ENCODE data around the gene CD14. TPM values are rescaled to one million over a fixed set of nuclear protein-coding genes. Genes with fewer than 3 reads are reported as not detected.
"Not testable (repeated sequence)": the region's sequence is repeated elsewhere in the genome, so short reads cannot be mapped to it uniquely, and the experiment has no call there.

Gene CD14
- total and polyA plus RNA-seq, 2 donors (not counting 1 experiment from before 2014, with no cell fraction given) = 0.32 to 10.9 TPM

- Histone ChIP-seq H3K79me2 (ENCODE audit: control insufficient read depth, insufficient read depth, low read length) (no peaks in the 10 kb centered on the region), H3K36me3 (ENCODE audit: control insufficient read depth, insufficient read depth, low read length) (no peaks in the 10 kb centered on the region), H3K4me2 (ENCODE audit: extremely low read depth, insufficient read depth, low read length) (no peak overlapping the region), H3K9ac (ENCODE audit: insufficient read depth, low read length) (no peak overlapping the region), H4K20me1 (ENCODE audit: control insufficient read depth, extremely low read depth, insufficient read depth, low read length) (no peaks in the 10 kb centered on the region), H3K27me3 (ENCODE audit: control insufficient read depth, insufficient read depth, low read length) (no peaks in the 10 kb centered on the region), H3K4me1 (ENCODE audit: control insufficient read depth, extremely low read depth, insufficient read depth, low read length) (no peaks in the 10 kb centered on the region), H3K27ac (ENCODE audit: insufficient read depth, low read length) (no peak overlapping the region), H2AFZ (ENCODE audit: low read length) (no peak overlapping the region), H3K4me3 (replicated peaks in 1 of 4; ENCODE audit: control extremely low read depth in 1 of 4, insufficient read depth in 1 of 4, low read depth in 3 of 4, low read length in 4 of 4) (no peak overlapping the region), H3K9me3 (ENCODE audit: control insufficient read depth, insufficient read depth, low read depth, low read length) (no peaks in the 10 kb centered on the region)
- no peak for TF ChIP-seq EZH2 (IDR thresholded peaks at IDR 0.05; ENCODE audit: low read length, missing control alignments)
- TF ChIP-seq CTCF (conservative IDR thresholded peaks at IDR 0.05 in 1 of 2, IDR thresholded peaks at IDR 0.05 in 1 of 2; ENCODE audit: low read depth in 1 of 2, low read length in 2 of 2) = no peak
- DNase-seq (ENCODE audit: low read depth in 2 of 2) = peak in 1 of 2 donors; percentile 61
Observed at GRCh38 chr5:140607031-140607430, 25.9 kb downstream of the CD14 start.

DNA sequence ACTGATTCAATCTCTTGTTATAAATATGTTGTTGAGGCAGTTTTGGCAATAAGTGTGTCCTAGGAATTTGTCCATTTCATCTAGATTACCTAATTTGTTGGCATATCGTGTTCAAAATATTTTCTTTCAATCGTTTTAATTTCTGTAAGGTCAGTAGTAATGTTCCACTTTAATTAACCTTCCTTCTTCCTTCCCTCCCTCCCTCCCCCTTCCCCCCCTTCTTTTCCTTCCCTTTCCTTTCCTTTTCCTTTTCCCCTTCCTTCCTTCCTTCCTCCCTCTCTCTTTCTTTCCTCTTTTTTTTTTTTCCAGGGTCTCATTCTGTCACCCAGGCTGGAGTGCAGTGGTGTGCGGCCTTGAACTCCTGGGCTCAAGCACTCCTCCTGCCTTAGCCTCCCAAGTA, 27.1 kb downstream of the CD14 start:
- no peak overlapping the region for H3K4me3 ChIP-seq (replicated peaks in 1 of 4; ENCODE audit: control extremely low read depth in 1 of 4, insufficient read depth in 1 of 4, low read depth in 3 of 4, low read length in 4 of 4)
- peak in 1 of 2 donors; percentile 9 for DNase-seq (ENCODE audit: low read depth in 2 of 2)
- H3K9ac ChIP-seq (ENCODE audit: insufficient read depth, low read length) = no peak overlapping the region
- TF ChIP-seq CTCF (conservative IDR thresholded peaks at IDR 0.05 in 1 of 2, IDR thresholded peaks at IDR 0.05 in 1 of 2; ENCODE audit: low read depth in 1 of 2, low read length in 2 of 2) = no peak
- TF ChIP-seq EZH2 (IDR thresholded peaks at IDR 0.05; ENCODE audit: low read length, missing control alignments) = no peak
- H2AFZ ChIP-seq (ENCODE audit: low read length) = no peak overlapping the region
- H3K27ac ChIP-seq (ENCODE audit: insufficient read depth, low read length) = no peak overlapping the region
- no peaks in the 10 kb centered on the region for H3K36me3 ChIP-seq (ENCODE audit: control insufficient read depth, insufficient read depth, low read length)
- no peaks in the 10 kb centered on the region for H4K20me1 ChIP-seq (ENCODE audit: control insufficient read depth, extremely low read depth, insufficient read depth, low read length)
- no peak overlapping the region for H3K4me2 ChIP-seq (ENCODE audit: extremely low read depth, insufficient read depth, low read length)
- H3K27me3 ChIP-seq (ENCODE audit: control insufficient read depth, insufficient read depth, low read length) = no peaks in the 10 kb centered on the region
- H3K79me2 ChIP-seq (ENCODE audit: control insufficient read depth, insufficient read depth, low read length) = no peaks in the 10 kb centered on the region
- no peaks in the 10 kb centered on the region for H3K4me1 ChIP-seq (ENCODE audit: control insufficient read depth, extremely low read depth, insufficient read depth, low read length)
- no peaks in the 10 kb centered on the region for H3K9me3 ChIP-seq (ENCODE audit: control insufficient read depth, insufficient read depth, low read depth, low read length)

GRCh38 chr5:140603734-140604133, 29.2 kb downstream of the CD14 start:
- Histone ChIP-seq H3K4me1 (ENCODE audit: control insufficient read depth, extremely low read depth, insufficient read depth, low read length) (no peaks in the 10 kb centered on the region), H3K9me3 (ENCODE audit: control insufficient read depth, insufficient read depth, low read depth, low read length) (no peaks in the 10 kb centered on the region), H3K27ac (ENCODE audit: insufficient read depth, low read length) (no peak overlapping the region), H3K36me3 (ENCODE audit: control insufficient read depth, insufficient read depth, low read length) (no peaks in the 10 kb centered on the region), H3K9ac (ENCODE audit: insufficient read depth, low read length) (no peak overlapping the region), H2AFZ (ENCODE audit: low read length) (no peak overlapping the region), H3K4me2 (ENCODE audit: extremely low read depth, insufficient read depth, low read length) (no peak overlapping the region), H3K27me3 (ENCODE audit: control insufficient read depth, insufficient read depth, low read length) (no peaks in the 10 kb centered on the region), H4K20me1 (ENCODE audit: control insufficient read depth, extremely low read depth, insufficient read depth, low read length) (no peaks in the 10 kb centered on the region), H3K4me3 (replicated peaks in 1 of 4; ENCODE audit: control extremely low read depth in 1 of 4, insufficient read depth in 1 of 4, low read depth in 3 of 4, low read length in 4 of 4) (no peak overlapping the region), H3K79me2 (ENCODE audit: control insufficient read depth, insufficient read depth, low read length) (no peaks in the 10 kb centered on the region)
- no peak for DNase-seq (ENCODE audit: low read depth in 2 of 2)
- no peak for TF ChIP-seq CTCF (conservative IDR thresholded peaks at IDR 0.05 in 1 of 2, IDR thresholded peaks at IDR 0.05 in 1 of 2; ENCODE audit: low read depth in 1 of 2, low read length in 2 of 2)
- no peak for TF ChIP-seq EZH2 (IDR thresholded peaks at IDR 0.05; ENCODE audit: low read length, missing control alignments)

- H3K4me2 ChIP-seq (ENCODE audit: extremely low read depth, insufficient read depth, low read length); H3K4me3 ChIP-seq (replicated peaks in 1 of 4; ENCODE audit: control extremely low read depth in 1 of 4, insufficient read depth in 1 of 4, low read depth in 3 of 4, low read length in 4 of 4); H3K36me3 ChIP-seq (ENCODE audit: control insufficient read depth, insufficient read depth, low read length); H3K27me3 ChIP-seq (ENCODE audit: control insufficient read depth, insufficient read depth, low read length); H2AFZ ChIP-seq (ENCODE audit: low read length); DNase-seq (ENCODE audit: low read depth in 2 of 2); H3K9me3 ChIP-seq (ENCODE audit: control insufficient read depth, insufficient read depth, low read depth, low read length); H3K4me1 ChIP-seq (ENCODE audit: control insufficient read depth, extremely low read depth, insufficient read depth, low read length); H3K27ac ChIP-seq (ENCODE audit: insufficient read depth, low read length); H3K79me2 ChIP-seq (ENCODE audit: control insufficient read depth, insufficient read depth, low read length); H3K9ac ChIP-seq (ENCODE audit: insufficient read depth, low read length); H4K20me1 ChIP-seq (ENCODE audit: control insufficient read depth, extremely low read depth, insufficient read depth, low read length): not testable (repeated sequence)
Observed at GRCh38 chr5:140603446-140603698, 29.6 kb downstream of the CD14 start.

Measured in fibroblast of lung (primary cell).